ENCODE measurements around the gene PRKD3.

GRCh38 chr2:37332560-37332959 is 7.9 kb upstream of the PRKD3 start:
- TF ChIP-seq EP300 (IDR thresholded peaks at IDR 0.05) (no peak), POLR2AphosphoS5 (IDR thresholded peaks at IDR 0.05) (no peak)

Data from gastroesophageal sphincter (tissue), 2 donors.